OCI-LY7 (cell line): ENCODE measurements around the gene RAB3GAP2.

ENCODE experiments used
- EZH2phosphoT487 ChIP-seq: fragments of 200-600 bp; sonication (generic); IDR thresholded peaks from 2 replicates; pipeline ENCODE4 v1.6.1; 2018; ENCODE audit warnings: low read depth, borderline replicate concordance, mild to moderate bottlenecking, mixed run types, antibody characterized with exemption, low read length, moderate library complexity, mixed read lengths
- TF ChIP-seq, protein P1 (sequence below): fragments of 200-600 bp; sonication (generic); conservative IDR thresholded peaks from 2 replicates; pipeline ENCODE4 v1.5.1; 2014; ENCODE audit warnings: mild to moderate bottlenecking, antibody characterized with exemption, low read length, moderate library complexity, mixed read lengths

GRCh38 chr1:220296981-220297380, 24.7 kb upstream of the RAB3GAP2 start:
- TF ChIP-seq, protein P1, sequence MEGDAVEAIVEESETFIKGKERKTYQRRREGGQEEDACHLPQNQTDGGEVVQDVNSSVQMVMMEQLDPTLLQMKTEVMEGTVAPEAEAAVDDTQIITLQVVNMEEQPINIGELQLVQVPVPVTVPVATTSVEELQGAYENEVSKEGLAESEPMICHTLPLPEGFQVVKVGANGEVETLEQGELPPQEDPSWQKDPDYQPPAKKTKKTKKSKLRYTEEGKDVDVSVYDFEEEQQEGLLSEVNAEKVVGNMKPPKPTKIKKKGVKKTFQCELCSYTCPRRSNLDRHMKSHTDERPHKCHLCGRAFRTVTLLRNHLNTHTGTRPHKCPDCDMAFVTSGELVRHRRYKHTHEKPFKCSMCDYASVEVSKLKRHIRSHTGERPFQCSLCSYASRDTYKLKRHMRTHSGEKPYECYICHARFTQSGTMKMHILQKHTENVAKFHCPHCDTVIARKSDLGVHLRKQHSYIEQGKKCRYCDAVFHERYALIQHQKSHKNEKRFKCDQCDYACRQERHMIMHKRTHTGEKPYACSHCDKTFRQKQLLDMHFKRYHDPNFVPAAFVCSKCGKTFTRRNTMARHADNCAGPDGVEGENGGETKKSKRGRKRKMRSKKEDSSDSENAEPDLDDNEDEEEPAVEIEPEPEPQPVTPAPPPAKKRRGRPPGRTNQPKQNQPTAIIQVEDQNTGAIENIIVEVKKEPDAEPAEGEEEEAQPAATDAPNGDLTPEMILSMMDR = no peak
- no peak for TF ChIP-seq EZH2phosphoT487
